SK-N-SH (cell line): ENCODE data around the gene NT5DC3. TPM values are rescaled to one million over a fixed set of nuclear protein-coding genes. Genes with fewer than 3 reads are reported as not detected.

Source experiments
- CTCF ChIA-PET: fragments of 300-600, 350-600 bp; formaldehyde crosslinking; extraction: SDS; loops from one replicate; lab custom pipeline; 2021; lab: Yijun Ruan, JAX
- POLR2A ChIA-PET: fragments of 350-600 bp; sonication (Branson Sonifier 250); formaldehyde crosslinking; extraction: SDS; loops from one replicate; lab custom pipeline; 2020; ENCODE audit warnings: antibody characterized with exemption, inconsistent platforms; lab: Yijun Ruan, JAX
- DNase-seq: peaks from one replicate; pipeline ENCODE4 v3.0.0; 2012
- H2AFZ ChIP-seq: fragments of 200-600 bp; sonication (generic); 2 replicates; pipeline ENCODE4 v1.8.1; 2016; ENCODE audit warnings: antibody characterized with exemption, mild to moderate bottlenecking, low read depth
- H3F3A ChIP-seq: fragments of 200-600 bp; sonication (generic); replicated peaks from 2 replicates; pipeline ENCODE3; 2016; ENCODE audit warnings: antibody characterized with exemption, mild to moderate bottlenecking; ENCODE audit not compliant: insufficient read depth
- H3K27ac ChIP-seq, 2 experiments: fragments of 200-500 bp in 1 of 2; fragments of 200-600 bp in 1 of 2; sonication (Bioruptor generic) in 1 of 2; sonication (generic), shearing (Covaris generic) in 1 of 2; 2 replicates each; pipeline versions ENCODE4 v1.5.1 to v1.6.1; 2014 to 2016; ENCODE audit warnings: low read depth in 2 of 2, inconsistent platforms in 1 of 2, low read length in 1 of 2, mild to moderate bottlenecking in 1 of 2, mixed read lengths in 1 of 2
- H3K27me3 ChIP-seq: fragments of 200-600 bp; sonication (generic), shearing (Covaris generic); 2 replicates; pipeline ENCODE4 v1.6.1; 2016; ENCODE audit warnings: mixed run types; ENCODE audit not compliant: insufficient read depth
- H3K36me3 ChIP-seq, 2 experiments: fragments of 200-500 bp in 1 of 2; fragments of 200-600 bp in 1 of 2; sonication (Bioruptor generic) in 1 of 2; sonication (generic) in 1 of 2; replicated peaks in 1 of 2; 2 replicates each; pipeline versions ENCODE3 to v1.5.1; 2014 to 2016; ENCODE audit warnings: low read length in 1 of 2, mild to moderate bottlenecking in 1 of 2; ENCODE audit not compliant: insufficient read depth in 2 of 2, control insufficient read depth in 1 of 2
- H3K4me1 ChIP-seq, 2 experiments: fragments of 200-500 bp in 1 of 2; fragments of 200-600 bp in 1 of 2; sonication (Bioruptor generic) in 1 of 2; sonication (generic), shearing (Covaris generic) in 1 of 2; 2 replicates each; pipeline versions ENCODE4 v1.5.1 to v1.6.1; 2014 to 2016; ENCODE audit warnings: low read depth in 1 of 2, low read length in 1 of 2, mixed run types in 1 of 2; ENCODE audit not compliant: insufficient read depth in 2 of 2, control insufficient read depth in 1 of 2
- H3K4me2 ChIP-seq: fragments of 200-600 bp; sonication (generic), shearing (Covaris generic); 2 replicates; pipeline ENCODE4 v1.6.1; 2017; ENCODE audit warnings: mixed run types
- H3K4me3 ChIP-seq, 2 experiments: fragments of 200-500 bp in 1 of 2; fragments of 200-600 bp in 1 of 2; sonication (Bioruptor generic) in 1 of 2; sonication (generic), shearing (Covaris generic) in 1 of 2; 2 replicates each; pipeline versions ENCODE4 v1.5.1 to v1.8.1; 2014 to 2016; ENCODE audit warnings: low read depth in 2 of 2, inconsistent platforms in 1 of 2, low read length in 1 of 2, mild to moderate bottlenecking in 1 of 2, mixed read lengths in 1 of 2, moderate library complexity in 1 of 2
- H3K79me2 ChIP-seq: fragments of 200-600 bp; sonication (generic); 2 replicates; pipeline ENCODE4 v1.8.1; 2017; ENCODE audit warnings: mild to moderate bottlenecking; ENCODE audit not compliant: insufficient read depth
- H3K9ac ChIP-seq: fragments of 200-600 bp; sonication (generic); 2 replicates; pipeline ENCODE4 v1.6.1; 2017; ENCODE audit warnings: mixed run types
- H3K9me2 ChIP-seq: fragments of 200-600 bp; sonication (generic); 2 replicates; pipeline ENCODE4 v1.6.1; 2017; ENCODE audit warnings: mixed run types
- H3K9me3 ChIP-seq: fragments of 200-600 bp; sonication (generic); 2 replicates; pipeline ENCODE4 v1.6.1; 2017; ENCODE audit warnings: mixed run types, mild to moderate bottlenecking, moderate library complexity
- H4K20me1 ChIP-seq: fragments of 200-600 bp; sonication (generic); 2 replicates; pipeline ENCODE4 v1.6.1; 2017; ENCODE audit warnings: mild to moderate bottlenecking, mixed run types; ENCODE audit not compliant: insufficient read depth
- CHD2 ChIP-seq: fragments of 150-350 bp; IDR thresholded peaks from 2 replicates; pipeline ENCODE4 v1.6.1; 2018; ENCODE audit warnings: low read length; ENCODE audit not compliant: partially characterized antibody
- CTCF ChIP-seq: fragments of 200-600 bp; sonication (generic); IDR thresholded peaks from 2 replicates; pipeline ENCODE4 v1.6.1; 2017; ENCODE audit warnings: antibody characterized with exemption, mild to moderate bottlenecking, moderate library complexity
- ELF1 ChIP-seq: IDR thresholded peaks from 2 replicates; pipeline ENCODE4 v1.4.0; 2012
- EP300 ChIP-seq, 2 experiments: IDR thresholded peaks; 2 replicates each; pipeline versions ENCODE4 v1.4.0 to v1.6.1; 2012; ENCODE audit warnings: borderline replicate concordance in 1 of 2, low read depth in 1 of 2, low read length in 1 of 2
- EZH2phosphoT487 ChIP-seq: fragments of 200-600 bp; sonication (generic); IDR thresholded peaks from 2 replicates; pipeline ENCODE4 v1.6.1; 2017; ENCODE audit warnings: low read depth, mixed run types, mild to moderate bottlenecking, antibody characterized with exemption, moderate library complexity, borderline replicate concordance
- FOSL2 ChIP-seq: IDR thresholded peaks from 2 replicates; pipeline ENCODE4 v1.4.0; 2012; ENCODE audit warnings: low read depth, mild to moderate bottlenecking, moderate library complexity, borderline replicate concordance
- FOXM1 ChIP-seq: IDR thresholded peaks from 2 replicates; pipeline ENCODE4 v1.4.0; 2012; ENCODE audit warnings: low read depth, mild to moderate bottlenecking
- GATA2 ChIP-seq: sonication (generic); formaldehyde crosslinking; IDR thresholded peaks from 2 replicates; pipeline ENCODE4 v1.5.0; 2020; ENCODE audit warnings: mild to moderate bottlenecking, missing genetic modification reagents
- IRF3 ChIP-seq: fragments of 150-350 bp; IDR thresholded peaks from 2 replicates; pipeline ENCODE4 v1.6.1; 2016; ENCODE audit warnings: mild to moderate bottlenecking, low read depth, low read length
- MEF2A ChIP-seq: IDR thresholded peaks from 2 replicates; pipeline ENCODE4 v1.4.0; 2012; ENCODE audit warnings: low read depth, borderline replicate concordance
- MXI1 ChIP-seq: IDR thresholded peaks from 2 replicates; pipeline ENCODE4 v1.6.1; 2012; ENCODE audit warnings: mild to moderate bottlenecking, low read depth, low read length, improper control_type of control experiment
- NFIC ChIP-seq: IDR thresholded peaks from 2 replicates; pipeline ENCODE4 v1.4.0; 2012; ENCODE audit warnings: borderline replicate concordance
- NRF1 ChIP-seq: IDR thresholded peaks from 2 replicates; pipeline ENCODE4 v1.6.1; 2012; ENCODE audit warnings: low read depth, mild to moderate bottlenecking, low read length
- POLR2AphosphoS5 ChIP-seq: IDR thresholded peaks from 2 replicates; pipeline ENCODE4 v1.6.1; 2012; ENCODE audit warnings: low read depth, low read length
- SIN3A ChIP-seq: IDR thresholded peaks from 2 replicates; pipeline ENCODE4 v1.6.1; 2012; ENCODE audit warnings: low read depth, mild to moderate bottlenecking, low read length, moderate library complexity, borderline replicate concordance
- TCF12 ChIP-seq: IDR thresholded peaks from 2 replicates; pipeline ENCODE4 v1.4.0; 2012
- USF2 ChIP-seq: fragments of 150-350 bp; IDR thresholded peaks from 2 replicates; pipeline ENCODE4 v1.6.1; 2017; ENCODE audit warnings: antibody characterized with exemption, low read length, low read depth, borderline replicate concordance
- ZBTB33 ChIP-seq: IDR thresholded peaks from 2 replicates; pipeline ENCODE4 v1.4.0; 2012; ENCODE audit warnings: low read depth, borderline replicate concordance
- WGBS: methylation state at CpG from one replicate; pipeline ENCODE4 v1.1.6; 2017; ENCODE audit warnings: low lambda C conversion rate; 5-methylcytosine and 5-hydroxymethylcytosine counted together
- polyA plus RNA-seq, 3 experiments: library from polyadenylated mRNA; depleted of rRNA; stranded (reverse); fragments of >200 nt; gene quantifications; 2 replicates each; pipeline ENCODE4 v1.2.3, GENCODE V29; 2012
- TF ChIP-seq, protein P1 (sequence below): IDR thresholded peaks from 2 replicates; pipeline ENCODE4; 2012
- TF ChIP-seq, protein P2 (sequence below): IDR thresholded peaks from 2 replicates; pipeline ENCODE4 v1.4.0; 2012; ENCODE audit warnings: low read depth, borderline replicate concordance

NT5DC3 gene
- polyA plus RNA-seq, 1 of the 3 experiments (the other 2 are of a cell fraction) = 11.0 TPM

- TF ChIP-seq, protein P1, sequence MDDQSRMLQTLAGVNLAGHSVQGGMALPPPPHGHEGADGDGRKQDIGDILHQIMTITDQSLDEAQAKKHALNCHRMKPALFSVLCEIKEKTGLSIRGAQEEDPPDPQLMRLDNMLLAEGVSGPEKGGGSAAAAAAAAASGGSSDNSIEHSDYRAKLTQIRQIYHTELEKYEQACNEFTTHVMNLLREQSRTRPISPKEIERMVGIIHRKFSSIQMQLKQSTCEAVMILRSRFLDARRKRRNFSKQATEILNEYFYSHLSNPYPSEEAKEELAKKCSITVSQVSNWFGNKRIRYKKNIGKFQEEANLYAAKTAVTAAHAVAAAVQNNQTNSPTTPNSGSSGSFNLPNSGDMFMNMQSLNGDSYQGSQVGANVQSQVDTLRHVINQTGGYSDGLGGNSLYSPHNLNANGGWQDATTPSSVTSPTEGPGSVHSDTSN = no peak
- no peak for TF ChIP-seq EZH2phosphoT487
Measured at GRCh38 chr12:103886195-103886797, 45.3 kb upstream of the NT5DC3 start (continued).

- DNase-seq = peak; percentile 51
- Histone ChIP-seq H3K9me3 (no peaks in the 10 kb centered on the region), H3K4me2 (no peak overlapping the region), H3K27me3 (no peaks in the 10 kb centered on the region), H3K79me2 (no peaks in the 10 kb centered on the region), H3K9me2 (no peaks in the 10 kb centered on the region), H3K36me3 (no peaks in the 10 kb centered on the region), H3K4me3 (no peak overlapping the region), H3K9ac (no peak overlapping the region), H4K20me1 (no peaks in the 10 kb centered on the region), H2AFZ (no peak overlapping the region), H3K4me1 (peaks cover 0 to 9% of the 10 kb centered on the region in 2 experiments; a peak in 2 of 4 replicates), H3F3A (no peaks in the 10 kb centered on the region), H3K27ac (0 out of 4 replicates have a peak overlapping the region, but pooled peaks of 1 of the 2 experiments have one; percentile 3)
- ChIA-PET POLR2A (no interaction called here), CTCF (interaction anchor here (0.6 to 2.8 kb wide), 12 partner anchors 13 to 487 kb away, joined by 3 to 25 read pairs (median 3); partner anchors contain the start of gene TDG)
- 36% methylated on average over 4 of the region's 4 CpGs for WGBS
- TF ChIP-seq ZBTB33 (no peak), MXI1 (peak; percentile 59; the same call in 1 of the 2 replicates), ELF1 (no peak), CHD2 (peak; percentile 12), CTCF (peak; percentile 62), FOSL2 (no peak), FOXM1 (no peak), TCF12 (no peak), NRF1 (no peak), EP300 (IDR thresholded peaks at IDR 0.05; ENCODE audit: borderline replicate concordance in 1 of 2, low read depth in 1 of 2, low read length in 1 of 2) (peak in 1 of 2 experiments; percentile 33; a peak in 1 of 4 replicates), GATA2 (CRISPR knock-in tag) (no peak), POLR2AphosphoS5 (no peak), SIN3A (no peak), USF2 (no peak), IRF3 (no peak), EZH2phosphoT487 (no peak), MEF2A (no peak), NFIC (no peak)
- TF ChIP-seq, protein P2, sequence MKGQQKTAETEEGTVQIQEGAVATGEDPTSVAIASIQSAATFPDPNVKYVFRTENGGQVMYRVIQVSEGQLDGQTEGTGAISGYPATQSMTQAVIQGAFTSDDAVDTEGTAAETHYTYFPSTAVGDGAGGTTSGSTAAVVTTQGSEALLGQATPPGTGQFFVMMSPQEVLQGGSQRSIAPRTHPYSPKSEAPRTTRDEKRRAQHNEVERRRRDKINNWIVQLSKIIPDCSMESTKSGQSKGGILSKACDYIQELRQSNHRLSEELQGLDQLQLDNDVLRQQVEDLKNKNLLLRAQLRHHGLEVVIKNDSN = no peak
- TF ChIP-seq, protein P1 = no peak
Measured at GRCh38 chr12:103884316-103884715, 43.3 kb upstream of the NT5DC3 start.
